HFF-Myc (cell line): ENCODE data around the gene SRRM4.

ENCODE experiments used
- DNase-seq: peaks from one replicate; pipeline ENCODE4 v3.0.0-alpha.2; 2011; ENCODE audit warnings: low read depth; ENCODE audit errors: extremely low read depth
- H3K4me3 ChIP-seq: replicated peaks from 2 replicates; pipeline ENCODE4 v1.5.1; 2011; ENCODE audit warnings: low read depth, mild to moderate bottlenecking, control low read depth, low read length
- TF ChIP-seq, protein P1 (sequence below): IDR thresholded peaks from 2 replicates; pipeline ENCODE4 v1.5.1; 2012; ENCODE audit warnings: mild to moderate bottlenecking, low read depth, low read length, control low read depth; ENCODE audit errors: missing control alignments

The SRRM4 gene

DNA sequence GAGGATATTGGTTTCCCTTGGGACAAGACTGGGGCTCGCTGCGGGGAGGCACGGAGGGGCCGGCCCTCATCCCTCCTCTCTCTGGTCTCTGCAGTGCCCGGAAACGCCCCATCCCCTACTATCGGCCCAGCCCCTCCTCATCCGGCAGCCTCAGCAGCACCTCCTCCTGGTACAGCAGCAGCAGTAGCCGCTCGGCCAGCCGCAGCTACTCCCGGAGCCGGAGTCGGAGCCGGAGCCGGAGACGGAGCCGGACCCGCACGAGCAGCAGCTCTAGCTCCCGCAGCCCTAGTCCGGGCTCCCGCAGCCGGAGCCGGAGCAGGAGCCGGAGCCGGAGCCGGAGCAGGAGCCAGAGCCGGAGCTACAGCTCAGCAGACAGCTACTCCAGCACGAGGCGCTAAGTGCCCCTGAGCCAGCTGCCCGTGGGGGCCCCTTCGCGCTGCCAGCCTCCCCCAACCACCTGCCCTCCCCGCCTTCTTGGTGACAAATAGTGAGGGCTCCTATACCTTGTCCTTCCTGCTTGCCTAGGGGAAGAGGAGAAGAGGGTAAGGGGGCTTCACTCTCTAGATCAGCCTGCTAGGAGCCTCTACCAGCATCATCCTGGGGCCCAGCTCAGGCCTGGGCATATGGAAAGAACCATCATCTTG, 175.2 kb downstream of the SRRM4 start:
- TF ChIP-seq, protein P1, sequence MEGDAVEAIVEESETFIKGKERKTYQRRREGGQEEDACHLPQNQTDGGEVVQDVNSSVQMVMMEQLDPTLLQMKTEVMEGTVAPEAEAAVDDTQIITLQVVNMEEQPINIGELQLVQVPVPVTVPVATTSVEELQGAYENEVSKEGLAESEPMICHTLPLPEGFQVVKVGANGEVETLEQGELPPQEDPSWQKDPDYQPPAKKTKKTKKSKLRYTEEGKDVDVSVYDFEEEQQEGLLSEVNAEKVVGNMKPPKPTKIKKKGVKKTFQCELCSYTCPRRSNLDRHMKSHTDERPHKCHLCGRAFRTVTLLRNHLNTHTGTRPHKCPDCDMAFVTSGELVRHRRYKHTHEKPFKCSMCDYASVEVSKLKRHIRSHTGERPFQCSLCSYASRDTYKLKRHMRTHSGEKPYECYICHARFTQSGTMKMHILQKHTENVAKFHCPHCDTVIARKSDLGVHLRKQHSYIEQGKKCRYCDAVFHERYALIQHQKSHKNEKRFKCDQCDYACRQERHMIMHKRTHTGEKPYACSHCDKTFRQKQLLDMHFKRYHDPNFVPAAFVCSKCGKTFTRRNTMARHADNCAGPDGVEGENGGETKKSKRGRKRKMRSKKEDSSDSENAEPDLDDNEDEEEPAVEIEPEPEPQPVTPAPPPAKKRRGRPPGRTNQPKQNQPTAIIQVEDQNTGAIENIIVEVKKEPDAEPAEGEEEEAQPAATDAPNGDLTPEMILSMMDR, result no peak
- DNase-seq, result no peak
- no peak overlapping the region for H3K4me3 ChIP-seq

DNA sequence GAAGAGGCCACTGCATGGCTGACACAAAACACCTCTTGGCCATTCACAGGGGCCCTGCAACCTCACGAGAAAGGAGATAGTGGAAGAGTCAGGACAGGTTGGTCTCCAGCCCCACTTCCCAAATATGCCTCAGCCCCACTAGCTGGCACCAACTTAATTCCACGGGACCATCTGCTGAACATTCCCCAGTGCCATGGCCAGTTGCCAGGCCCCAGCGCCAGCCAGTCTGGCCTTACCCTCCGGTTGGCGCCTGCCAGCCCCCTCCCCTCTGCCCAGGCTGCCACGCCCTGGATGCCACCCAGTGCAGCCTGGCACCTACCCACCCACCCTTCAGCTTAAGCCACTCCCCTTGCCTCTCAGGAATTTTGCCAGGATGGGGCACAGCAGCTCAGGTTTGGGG, 176.2 kb downstream of the SRRM4 start:
- no peak overlapping the region for H3K4me3 ChIP-seq
- TF ChIP-seq, protein P1, result no peak
- no peak for DNase-seq

DNA sequence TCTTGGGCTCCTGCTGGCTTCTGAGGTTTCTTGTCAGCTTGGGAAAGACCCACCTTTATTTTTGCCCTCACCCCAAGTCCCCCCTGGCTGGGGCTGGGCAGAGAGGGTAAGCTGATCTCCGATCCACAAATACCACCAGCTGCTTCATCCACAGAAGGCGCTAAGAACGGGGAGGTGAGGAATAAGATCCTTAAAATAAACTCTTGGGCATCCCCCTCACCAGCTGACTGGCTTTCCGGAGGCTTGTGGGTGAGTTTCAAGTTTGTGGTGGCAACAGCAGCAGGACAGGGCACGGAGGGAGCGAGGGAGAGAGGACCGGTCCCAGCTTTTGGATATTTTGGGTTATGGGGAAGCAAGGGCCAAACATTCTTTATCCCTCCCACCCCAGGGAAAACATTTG, 176.6 kb downstream of the SRRM4 start:
- TF ChIP-seq, protein P1, result no peak
- DNase-seq, result no peak
- H3K4me3 ChIP-seq, result no peak overlapping the region

DNA sequence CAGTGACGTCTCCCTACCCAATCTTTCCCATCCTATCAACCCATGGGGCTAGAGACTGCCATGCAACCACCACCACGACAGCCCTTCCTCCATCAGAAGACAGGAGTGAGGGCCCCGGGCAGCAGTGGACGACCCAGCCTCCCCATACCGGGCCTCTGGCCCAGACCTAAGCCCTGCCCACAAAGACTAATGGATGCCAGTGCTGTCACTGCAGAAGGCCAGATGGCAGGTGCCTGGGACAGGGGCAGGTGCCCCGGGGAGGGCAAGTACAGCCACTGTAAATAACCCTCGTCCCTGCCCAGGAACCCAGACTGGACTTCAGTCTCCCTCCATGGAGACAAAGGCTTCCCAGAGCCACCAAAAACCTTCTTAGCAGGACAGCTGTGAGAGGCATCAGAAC, 177.1 kb downstream of the SRRM4 start:
- DNase-seq, result no peak
- H3K4me3 ChIP-seq, result no peak overlapping the region
- TF ChIP-seq, protein P1, result no peak

DNA sequence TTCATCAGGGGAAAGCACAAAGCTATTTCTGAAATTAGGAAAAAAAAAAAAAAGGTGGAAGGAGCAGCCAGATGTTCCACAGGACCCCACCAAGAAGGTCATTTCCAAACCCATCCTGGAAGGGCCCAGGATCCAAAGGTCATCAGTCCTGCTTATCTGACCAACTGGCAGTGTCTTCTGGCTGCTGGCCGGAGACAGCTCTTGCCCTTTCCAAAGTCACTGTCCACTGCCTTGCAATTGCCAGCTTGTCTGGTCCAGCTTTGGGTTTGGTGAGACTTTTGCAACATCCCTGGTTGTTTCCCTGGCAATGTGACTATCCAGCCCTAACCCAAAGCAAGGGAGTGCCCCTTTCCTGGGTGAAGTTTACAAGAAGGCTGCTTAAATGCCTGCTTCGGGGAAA, 178.5 kb downstream of the SRRM4 start:
- TF ChIP-seq, protein P1, result no peak

DNA sequence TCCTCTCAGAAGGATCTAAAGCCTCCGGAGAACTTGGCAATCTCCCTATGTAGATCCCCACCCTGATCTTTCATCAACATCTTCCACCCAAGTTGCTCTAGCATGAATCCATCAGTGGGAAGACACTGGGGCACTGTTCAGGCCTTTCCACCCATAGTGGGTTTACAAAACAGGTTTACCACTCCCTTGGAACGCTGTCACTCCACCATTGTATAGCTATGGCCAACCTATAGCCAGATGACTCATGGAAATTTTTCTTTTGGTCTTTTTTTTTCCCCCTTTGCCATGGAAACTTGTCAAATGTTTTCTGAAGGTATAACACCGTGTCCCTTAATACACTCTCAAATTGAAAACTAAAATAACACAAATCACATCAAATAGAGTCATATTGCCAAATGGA, 186.6 kb downstream of the SRRM4 start:
- DNase-seq, result no peak
- H3K4me3 ChIP-seq, result no peak overlapping the region
- TF ChIP-seq, protein P1, result no peak

More for the DNA sequence above, 178.5 kb downstream of the SRRM4 start:
- H3K4me3 ChIP-seq, result no peak overlapping the region
- no peak for DNase-seq

DNA sequence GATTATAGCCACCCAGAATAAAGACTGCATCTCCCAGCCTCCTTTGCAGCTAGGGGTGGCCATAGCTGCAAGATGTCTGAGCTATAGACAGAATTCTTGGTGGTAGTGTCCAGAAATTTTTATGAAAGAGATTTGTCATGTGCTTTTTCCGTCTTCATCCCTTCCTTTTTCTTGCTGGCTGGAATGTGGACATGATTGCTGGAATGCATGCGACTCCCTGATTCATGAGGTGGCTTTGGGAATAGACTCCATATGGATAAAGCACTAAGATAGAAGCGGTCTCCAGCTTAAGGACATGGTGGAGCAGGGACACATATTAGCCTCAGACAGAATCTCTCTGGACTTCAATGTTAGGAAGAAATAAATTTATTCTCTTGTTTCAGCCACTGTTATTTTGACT, 187.4 kb downstream of the SRRM4 start:
- H3K4me3 ChIP-seq, result no peak overlapping the region
- TF ChIP-seq, protein P1, result no peak
- DNase-seq, result no peak
